Measurements from ENCODE around the gene FAF2. TPM values are rescaled to one million over a fixed set of nuclear protein-coding genes. Genes with fewer than 3 reads are reported as not detected.

Gene FAF2
- total RNA-seq, 1 donor from 2014 or later = 32.3 TPM

DNA sequence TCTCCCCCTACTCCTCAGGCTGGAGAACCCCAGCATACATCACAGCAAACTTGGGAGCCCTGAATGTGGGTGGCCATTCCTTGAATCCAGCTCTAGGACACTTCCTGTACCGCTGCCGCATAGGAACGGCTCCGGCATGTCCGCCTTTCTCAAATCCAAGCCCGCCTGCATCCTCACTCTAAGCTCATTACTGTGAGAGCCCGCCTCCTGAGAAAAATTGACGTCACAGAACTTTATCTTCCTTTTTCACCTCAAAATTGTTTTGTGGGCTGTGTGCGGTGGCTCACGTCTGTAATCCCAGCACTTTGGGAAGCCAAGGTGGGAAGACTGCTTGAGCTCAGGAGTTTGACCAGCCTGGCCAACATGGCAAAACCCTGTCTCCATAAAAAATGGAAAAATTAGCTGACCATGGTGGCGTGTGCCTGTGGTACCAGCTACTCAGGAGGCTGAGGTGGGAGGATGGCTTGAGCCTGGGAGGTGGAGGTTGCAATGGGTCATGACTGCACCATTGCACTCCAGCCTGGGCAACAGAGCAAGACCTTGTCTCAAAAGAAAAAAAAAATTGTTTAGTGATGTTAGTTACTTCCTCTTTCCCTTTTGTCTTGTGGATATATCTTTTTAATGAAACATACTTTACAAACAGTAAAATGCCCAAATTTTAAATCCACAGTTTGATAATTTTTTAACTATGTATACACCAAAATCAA, 66.2 kb downstream of the FAF2 start:
- Mint-ChIP-seq H3K9me3 (no peaks in the 10 kb centered on the region), H3K27me3 (ENCODE audit: insufficient read depth, low read depth) (peaks cover 5% of the 10 kb centered on the region), H3K4me1 (no peaks in the 10 kb centered on the region), H3K36me3 (peaks cover 5% of the 10 kb centered on the region), H3K27ac (no peak overlapping the region), H3K4me3 (no peak overlapping the region)
- no peaks in the 10 kb centered on the region for H3K79me2 ChIP-seq (ENCODE audit: low read depth)
- no peaks in the 10 kb centered on the region for H3K27me3 ChIP-seq
- no peaks in the 10 kb centered on the region for H3F3A ChIP-seq (ENCODE audit: low read depth)
- no peak overlapping the region for H3K4me2 ChIP-seq
- no peaks in the 10 kb centered on the region for H3K36me3 ChIP-seq
- H2AFZ ChIP-seq (replicated peaks) = no peak overlapping the region
- H3K9me3 ChIP-seq (ENCODE audit: low read depth) = no peaks in the 10 kb centered on the region
- H3K4me1 ChIP-seq = no peaks in the 10 kb centered on the region
- H3K4me3 ChIP-seq = no peak overlapping the region
- DNase-seq (ENCODE audit: low spot score) = no peak
- no peak overlapping the region for H3K9ac ChIP-seq
- TF ChIP-seq EZH2 (IDR thresholded peaks at IDR 0.05) (no peak), EZH2phosphoT487 (IDR thresholded peaks at IDR 0.05) (no peak)
- TF ChIP-seq, protein P1, sequence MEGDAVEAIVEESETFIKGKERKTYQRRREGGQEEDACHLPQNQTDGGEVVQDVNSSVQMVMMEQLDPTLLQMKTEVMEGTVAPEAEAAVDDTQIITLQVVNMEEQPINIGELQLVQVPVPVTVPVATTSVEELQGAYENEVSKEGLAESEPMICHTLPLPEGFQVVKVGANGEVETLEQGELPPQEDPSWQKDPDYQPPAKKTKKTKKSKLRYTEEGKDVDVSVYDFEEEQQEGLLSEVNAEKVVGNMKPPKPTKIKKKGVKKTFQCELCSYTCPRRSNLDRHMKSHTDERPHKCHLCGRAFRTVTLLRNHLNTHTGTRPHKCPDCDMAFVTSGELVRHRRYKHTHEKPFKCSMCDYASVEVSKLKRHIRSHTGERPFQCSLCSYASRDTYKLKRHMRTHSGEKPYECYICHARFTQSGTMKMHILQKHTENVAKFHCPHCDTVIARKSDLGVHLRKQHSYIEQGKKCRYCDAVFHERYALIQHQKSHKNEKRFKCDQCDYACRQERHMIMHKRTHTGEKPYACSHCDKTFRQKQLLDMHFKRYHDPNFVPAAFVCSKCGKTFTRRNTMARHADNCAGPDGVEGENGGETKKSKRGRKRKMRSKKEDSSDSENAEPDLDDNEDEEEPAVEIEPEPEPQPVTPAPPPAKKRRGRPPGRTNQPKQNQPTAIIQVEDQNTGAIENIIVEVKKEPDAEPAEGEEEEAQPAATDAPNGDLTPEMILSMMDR (IDR thresholded peaks at IDR 0.05) = no peak
- no peak overlapping the region for H3K27ac ChIP-seq
- H4K20me1 ChIP-seq (ENCODE audit: low read depth) = no peaks in the 10 kb centered on the region

DNA sequence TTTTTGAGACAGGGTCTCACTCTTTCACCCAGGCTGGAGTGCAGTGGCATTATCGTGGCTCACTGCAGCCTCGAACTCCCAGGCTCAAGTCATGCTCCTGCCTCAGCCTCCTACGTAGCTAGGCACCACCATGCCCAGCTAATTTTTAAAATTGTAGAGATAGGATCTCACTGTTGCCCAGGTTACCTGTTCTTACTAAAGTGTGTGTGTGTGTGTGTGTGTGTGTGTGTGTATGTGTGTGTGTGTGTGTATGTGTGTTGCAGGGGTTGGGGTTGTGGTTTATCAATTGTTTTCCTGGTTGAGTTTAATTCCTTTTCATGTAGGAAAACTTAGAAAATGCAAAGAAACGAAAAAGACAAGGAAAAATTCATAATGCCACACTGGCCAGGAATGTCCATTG, 67.2 kb downstream of the FAF2 start:
- no peak overlapping the region for H3K4me2 ChIP-seq
- no peaks in the 10 kb centered on the region for H3K9me3 Mint-ChIP-seq
- DNase-seq (ENCODE audit: low spot score) = no peak
- H3K27ac Mint-ChIP-seq = no peak overlapping the region
- no peak overlapping the region for H3K27ac ChIP-seq
- no peaks in the 10 kb centered on the region for H3K4me1 ChIP-seq
- peaks cover 8% of the 10 kb centered on the region for H3K27me3 Mint-ChIP-seq (ENCODE audit: insufficient read depth, low read depth)
- H4K20me1 ChIP-seq (ENCODE audit: low read depth) = no peaks in the 10 kb centered on the region
- H2AFZ ChIP-seq (replicated peaks) = no peak overlapping the region
- no peaks in the 10 kb centered on the region for H3K36me3 ChIP-seq
- no peaks in the 10 kb centered on the region for H3K27me3 ChIP-seq
- no peak overlapping the region for H3K4me3 ChIP-seq
- no peaks in the 10 kb centered on the region for H3K36me3 Mint-ChIP-seq
- H3K4me1 Mint-ChIP-seq = no peaks in the 10 kb centered on the region
- TF ChIP-seq EZH2 (IDR thresholded peaks at IDR 0.05) (no peak), EZH2phosphoT487 (IDR thresholded peaks at IDR 0.05) (no peak)
- TF ChIP-seq, protein P1 (IDR thresholded peaks at IDR 0.05) = no peak
- H3K4me3 Mint-ChIP-seq = no peak overlapping the region
- H3K9me3 ChIP-seq (ENCODE audit: low read depth) = no peaks in the 10 kb centered on the region
- no peaks in the 10 kb centered on the region for H3K79me2 ChIP-seq (ENCODE audit: low read depth)
- no peaks in the 10 kb centered on the region for H3F3A ChIP-seq (ENCODE audit: low read depth)
- H3K9ac ChIP-seq = no peak overlapping the region

DNA sequence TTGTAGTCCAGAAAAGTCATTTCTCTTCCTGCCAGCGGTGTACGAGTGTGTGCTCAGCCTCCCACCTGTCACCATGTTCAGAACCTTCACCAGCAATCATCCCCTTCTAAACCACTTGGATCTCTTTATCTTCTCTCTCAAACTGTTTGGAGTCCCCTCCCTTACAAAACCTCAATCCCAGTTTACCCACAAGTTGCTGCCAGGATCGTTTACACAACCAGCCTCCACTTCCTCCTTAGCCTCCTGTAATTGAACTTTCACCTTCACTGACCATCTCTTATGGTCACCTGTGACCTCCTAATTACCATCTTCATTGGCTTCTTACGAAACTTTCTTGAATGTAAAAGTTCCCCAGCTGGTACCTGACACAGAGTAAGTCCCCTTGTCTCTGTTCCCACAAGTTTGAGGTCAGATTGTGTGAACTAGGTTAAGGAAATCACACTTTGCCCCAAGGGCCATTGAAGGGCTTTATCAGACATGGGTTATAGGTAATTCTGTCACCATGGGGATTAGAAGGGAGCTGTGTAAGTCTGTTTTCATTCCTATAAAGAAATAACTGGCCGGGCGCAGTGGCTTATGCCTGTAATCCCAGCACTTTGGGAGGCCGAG, 69.0 kb downstream of the FAF2 start:
- H3K4me1 ChIP-seq = no peaks in the 10 kb centered on the region
- no peaks in the 10 kb centered on the region for H3K27me3 ChIP-seq
- Mint-ChIP-seq H3K9me3 (no peaks in the 10 kb centered on the region), H3K27ac (no peak overlapping the region), H3K27me3 (ENCODE audit: insufficient read depth, low read depth) (peaks cover 11% of the 10 kb centered on the region), H3K4me3 (no peak overlapping the region), H3K36me3 (no peaks in the 10 kb centered on the region), H3K4me1 (no peaks in the 10 kb centered on the region)
- no peak for DNase-seq (ENCODE audit: low spot score)
- H3K79me2 ChIP-seq (ENCODE audit: low read depth) = no peaks in the 10 kb centered on the region
- no peak overlapping the region for H3K4me2 ChIP-seq
- no peaks in the 10 kb centered on the region for H3F3A ChIP-seq (ENCODE audit: low read depth)
- no peaks in the 10 kb centered on the region for H3K9me3 ChIP-seq (ENCODE audit: low read depth)
- H3K36me3 ChIP-seq = no peaks in the 10 kb centered on the region
- TF ChIP-seq EZH2phosphoT487 (IDR thresholded peaks at IDR 0.05) (no peak), EZH2 (IDR thresholded peaks at IDR 0.05) (no peak)
- TF ChIP-seq, protein P1 (IDR thresholded peaks at IDR 0.05) = no peak
- no peaks in the 10 kb centered on the region for H4K20me1 ChIP-seq (ENCODE audit: low read depth)
- H3K27ac ChIP-seq = no peak overlapping the region
- H3K9ac ChIP-seq = no peak overlapping the region
- no peak overlapping the region for H2AFZ ChIP-seq (replicated peaks)
- H3K4me3 ChIP-seq = no peak overlapping the region

Data from neural progenitor cell (in vitro differentiated cells).